Spinal cord (tissue), 10 donors: ENCODE data around the gene PHTF2. TPM values are rescaled to one million over a fixed set of nuclear protein-coding genes. Genes with fewer than 3 reads are reported as not detected.

Experiments used
- DNase-seq, 6 donors: peaks; one replicate each; pipeline versions ENCODE4 v3.0.0 to v3.0.0-alpha.2; 2013 to 2015; ENCODE audit warnings: low spot score in 6 of 6, low read depth in 4 of 6
- H3K27ac ChIP-seq: one replicate; pipeline ENCODE4 v1.5.1; 2013; ENCODE audit warnings: low read depth, low read length, control low read depth
- H3K27me3 ChIP-seq: one replicate; pipeline ENCODE4 v1.6.1; 2013; ENCODE audit warnings: low read length; ENCODE audit not compliant: control insufficient read depth, insufficient read depth
- H3K36me3 ChIP-seq: one replicate; pipeline ENCODE4 v1.6.1; 2013; ENCODE audit warnings: low read length; ENCODE audit not compliant: control insufficient read depth, insufficient read depth
- H3K4me1 ChIP-seq: one replicate; pipeline ENCODE4 v1.6.1; 2013; ENCODE audit warnings: low read length; ENCODE audit not compliant: control insufficient read depth, insufficient read depth
- H3K4me3 ChIP-seq: one replicate; pipeline ENCODE4 v1.5.1; 2013; ENCODE audit warnings: low read depth, low read length, control low read depth
- H3K9me3 ChIP-seq: one replicate; pipeline ENCODE4 v1.6.1; 2013; ENCODE audit warnings: low read length; ENCODE audit not compliant: control insufficient read depth, insufficient read depth
- WGBS: methylation state at CpG from one replicate; pipeline ENCODE4 v1.1.5; 2013; ENCODE audit warnings: missing lambda C conversion rate; ENCODE audit not compliant: insufficient coverage; 5-methylcytosine and 5-hydroxymethylcytosine counted together
- polyA plus RNA-seq, 2 donors: library from polyadenylated mRNA; unstranded; fragments of 120-200 nt; gene quantifications; one replicate each; pipeline ENCODE4 v1.2.1, GENCODE V29; 2013; ENCODE audit not compliant: insufficient read length in 2 of 2
- small RNA-seq: library from RNA; depleted of rRNA; stranded (forward); fragments of <200 nt; gene quantifications from one replicate; pipeline ENCODE3, GENCODE V24; 2014; ENCODE audit warnings: low replicate concordance
- total RNA-seq, 2 donors: library from RNA; depleted of rRNA in 1 of 2; stranded (reverse); fragments of 120-200 nt in 1 of 2; fragments of >200 nt in 1 of 2; gene quantifications; one replicate each; pipeline versions ENCODE4 v1.2.3 to v1.2.4, GENCODE V29; 2013 to 2014
- donor health status: healthy.

Gene PHTF2
- total and polyA plus RNA-seq, 4 donors = 23.2 to 50.5 (median 26.9) TPM

- Histone ChIP-seq H3K36me3 (no peaks in the 10 kb centered on the region), H3K9me3 (no peaks in the 10 kb centered on the region), H3K4me3 (no peak overlapping the region), H3K27ac (no peak overlapping the region), H3K4me1 (no peaks in the 10 kb centered on the region), H3K27me3 (no peaks in the 10 kb centered on the region)
- WGBS = 85% methylated on average over 5 of the region's 10 CpGs
- DNase-seq = no peak
Observed at GRCh38 chr7:78006063-78006755, 207.6 kb downstream of the PHTF2 start.

Small RNA genes within 50 kb of the gene (small RNA-seq; reads per million reads assigned to genes)
- gene RF00019 = not detected

Other genes starting within 250 kb of the PHTF2 start
- gene RSBN1L, start 102.3 kb upstream of the PHTF2 start, total RNA-seq = 10 to 100 TPM; 33.8 to 53.5 TPM
- 10 to 100 TPM; 26.1 to 28.4 TPM for gene RSBN1L, start 102.3 kb upstream of the PHTF2 start, polyA plus RNA-seq
- gene TMEM60, start 339 bp upstream of the PHTF2 start, total RNA-seq = 10 to 100 TPM; 23.4 to 24.1 TPM
- gene TMEM60, start 339 bp upstream of the PHTF2 start, polyA plus RNA-seq = 10 to 100 TPM; 20.8 to 21.0 TPM